Lower lobe of right lung (tissue), 2 donors: ENCODE results near the gene CDX2. TPM values are rescaled to one million over a fixed set of nuclear protein-coding genes. Genes with fewer than 3 reads are reported as not detected.

Experiments used
- ATAC-seq, 2 donors: fragments of 200-7000 bp; cut with Tn5 transposase; one replicate each; pipeline ENCODE4 v1.9.1; 2020 to 2022; ENCODE audit warnings: mild to moderate bottlenecking in 2 of 2, moderate library complexity in 2 of 2
- DNase-seq: peaks from one replicate; pipeline ENCODE4 v3.0.0-alpha.2; 2020
- H3K27ac ChIP-seq: fragments of 200-600 bp; one replicate; pipeline ENCODE4 v1.8.0; 2022
- H3K27me3 ChIP-seq: fragments of 200-600 bp; one replicate; pipeline ENCODE4 v1.8.0; 2022; ENCODE audit warnings: low read depth
- H3K36me3 ChIP-seq: fragments of 200-600 bp; one replicate; pipeline ENCODE4 v1.8.0; 2022; ENCODE audit warnings: mild to moderate bottlenecking
- H3K4me1 ChIP-seq: fragments of 200-600 bp; one replicate; pipeline ENCODE4 v1.8.0; 2022
- H3K4me3 ChIP-seq: fragments of 200-600 bp; one replicate; pipeline ENCODE4 v1.8.0; 2022; ENCODE audit warnings: mild to moderate bottlenecking
- H3K9me3 ChIP-seq: fragments of 200-600 bp; one replicate; pipeline ENCODE4 v1.8.0; 2022
- CTCF ChIP-seq: fragments of 200-600 bp; IDR thresholded peaks from one replicate; pipeline ENCODE4 v1.8.0; 2022; ENCODE audit warnings: antibody characterized with exemption, mild to moderate bottlenecking
- intact Hi-C: fragments of 100-400 bp; cut with DNase I; formaldehyde crosslinking; loops from one replicate; pipeline ENCODE4 v1.11.0; 2022
- total RNA-seq: library from RNA; stranded (reverse); fragmentation: NEBNext Ultra II Directional; extraction: Animal tissue kit (Norgen Biotek cat#: 25700); gene quantifications from one replicate; pipeline ENCODE4 v1.2.1, GENCODE V29; 2021
- donor health status: DM: no; HTN: yes; CAD: no; lungs with severe emphysema.

Gene CDX2
- total RNA-seq, 1 donor from 2014 or later, result not detected

GRCh38 chr13:27928353-27928804, 40.7 kb downstream of the CDX2 start:
- H3K27me3 ChIP-seq, result peaks cover 94% of the 10 kb centered on the region
- DNase-seq, result no peak
- intact Hi-C loops, result no loop called here

GRCh38 chr13:27927444-27928352, 41.4 kb downstream of the CDX2 start:
- no peak for ATAC-seq
- no peaks in the 10 kb centered on the region for H3K4me1 ChIP-seq
- peaks cover 96% of the 10 kb centered on the region for H3K27me3 ChIP-seq
- H3K27ac ChIP-seq, result no peak overlapping the region
- H3K36me3 ChIP-seq, result no peaks in the 10 kb centered on the region
- DNase-seq, result no peak
- intact Hi-C loops, result no loop called here
- no peaks in the 10 kb centered on the region for H3K9me3 ChIP-seq
- TF ChIP-seq CTCF, result no peak
- no peak overlapping the region for H3K4me3 ChIP-seq

More at GRCh38 chr13:27928353-27928804, 40.7 kb downstream of the CDX2 start:
- TF ChIP-seq CTCF, result no peak
- no peaks in the 10 kb centered on the region for H3K4me1 ChIP-seq
- H3K36me3 ChIP-seq, result no peaks in the 10 kb centered on the region
- peak in 1 of 2 donors; percentile 29 for ATAC-seq
- no peak overlapping the region for H3K4me3 ChIP-seq
- H3K9me3 ChIP-seq, result no peaks in the 10 kb centered on the region
- no peak overlapping the region for H3K27ac ChIP-seq

GRCh38 chr13:27926644-27927434, 42.3 kb downstream of the CDX2 start:
- Histone ChIP-seq H3K4me1 (no peaks in the 10 kb centered on the region), H3K9me3 (no peaks in the 10 kb centered on the region), H3K36me3 (no peaks in the 10 kb centered on the region), H3K4me3 (no peak overlapping the region), H3K27ac (no peak overlapping the region), H3K27me3 (peaks cover 98% of the 10 kb centered on the region)
- TF ChIP-seq CTCF, result no peak
- ATAC-seq (no peak), DNase-seq (no peak)
- intact Hi-C loops, result no loop called here

GRCh38 chr13:27925220-27925991, 43.7 kb downstream of the CDX2 start:
- H3K4me3 ChIP-seq, result no peak overlapping the region
- DNase-seq (no peak), ATAC-seq (no peak)
- TF ChIP-seq CTCF, result no peak
- H3K27me3 ChIP-seq, result peaks cover 98% of the 10 kb centered on the region
- no peaks in the 10 kb centered on the region for H3K36me3 ChIP-seq
- intact Hi-C loops, result no loop called here
- H3K9me3 ChIP-seq, result no peaks in the 10 kb centered on the region
- peaks cover 13% of the 10 kb centered on the region for H3K4me1 ChIP-seq
- no peak overlapping the region for H3K27ac ChIP-seq

GRCh38 chr13:27924529-27925141, 44.5 kb downstream of the CDX2 start:
- Histone ChIP-seq H3K27me3 (peaks cover 98% of the 10 kb centered on the region), H3K4me1 (peaks cover 20% of the 10 kb centered on the region), H3K36me3 (no peaks in the 10 kb centered on the region), H3K4me3 (no peak overlapping the region), H3K27ac (no peak overlapping the region), H3K9me3 (no peaks in the 10 kb centered on the region)
- ATAC-seq (no peak), DNase-seq (no peak)
- TF ChIP-seq CTCF, result no peak
- intact Hi-C loops, result no loop called here
